ENCODE data around the gene FAM219A. TPM values are rescaled to one million over a fixed set of nuclear protein-coding genes. Genes with fewer than 3 reads are reported as not detected.

The FAM219A gene
- total RNA-seq, 2 donors from 2014 or later = 26.3 to 39.3 TPM

Other genes starting within 250 kb of the FAM219A start
- under 1 TPM; 0.38 to 0.74 TPM for gene KIF24, start 129.3 kb downstream of the FAM219A start, total RNA-seq
- gene NUDT2, start 129.0 kb downstream of the FAM219A start, total RNA-seq = 10 to 100 TPM; 14.0 to 14.9 TPM
- gene MYORG, start 81.7 kb downstream of the FAM219A start, total RNA-seq = 10 to 100 TPM; 12.0 to 30.6 TPM
- not detected for gene DNAI1, start 235 bp upstream of the FAM219A start, total RNA-seq
- gene ENHO, start 64.4 kb upstream of the FAM219A start, total RNA-seq = under 1 TPM; 0.24 to 0.74 TPM
- 10 to 100 TPM in 1 of 2 donors, 1 to 10 TPM in 1; 7.0 to 15.5 TPM for gene CNTFR, start 131.2 kb upstream of the FAM219A start, total RNA-seq
- gene RPP25L, start 153.5 kb upstream of the FAM219A start, total RNA-seq = 10 to 100 TPM in 1 of 2 donors, 1 to 10 TPM in 1; 5.1 to 10.8 TPM
- 10 to 100 TPM; 73.8 to 77.0 TPM for gene DCTN3, start 161.9 kb upstream of the FAM219A start, total RNA-seq
- not detected for gene ARID3C, start 170.5 kb upstream of the FAM219A start, total RNA-seq
- 10 to 100 TPM; 38.1 to 48.5 TPM for gene SIGMAR1, start 179.2 kb upstream of the FAM219A start, total RNA-seq
- 10 to 100 TPM; 22.2 to 33.0 TPM for gene GALT, start 188.1 kb upstream of the FAM219A start, total RNA-seq
- gene IL11RA, start 193.6 kb upstream of the FAM219A start, total RNA-seq = 10 to 100 TPM; 12.6 to 34.2 TPM
- gene CCL27, start 204.1 kb upstream of the FAM219A start, total RNA-seq = under 1 TPM in 1 of 2 donors, not detected in 1; 0.33 TPM
- 10 to 100 TPM; 15.2 to 27.1 TPM for gene CCL19, start 232.7 kb upstream of the FAM219A start, total RNA-seq

Data from posterior vena cava (tissue), 2 donors.